ENCODE measurements around the gene CFAP77.
A peak's percentile ranks its signal among the peaks of the same experiment; 100 is the strongest.

CFAP77 gene

DNA sequence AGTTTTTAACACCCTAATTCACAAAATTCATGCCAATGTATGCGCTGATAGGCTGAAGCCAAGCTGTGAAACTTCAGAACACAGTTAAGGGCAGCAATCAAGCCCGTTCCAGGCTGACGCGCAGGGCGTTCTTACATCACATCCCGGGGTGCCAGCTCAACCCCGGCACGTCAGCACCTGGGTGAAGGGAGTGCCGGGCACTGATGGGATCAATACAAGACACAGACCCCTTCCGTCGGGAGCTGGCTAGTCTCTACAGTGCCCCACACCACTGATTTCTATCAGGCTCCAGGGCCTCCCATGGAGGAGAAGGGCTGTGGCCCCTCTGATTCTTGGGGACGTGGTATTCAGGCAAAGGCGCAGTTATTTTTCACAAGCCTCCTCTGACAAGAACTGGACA, 184.4 kb downstream of the CFAP77 start:
- Histone ChIP-seq H3K27me3 (ENCODE audit: insufficient read depth, low read length, poor library complexity) (peaks cover 25% of the 10 kb centered on the region), H3K36me3 (ENCODE audit: control insufficient read depth, insufficient read depth, low read length) (no peaks in the 10 kb centered on the region)
- no CpG with 5 or more reads among the region's 13 CpGs for WGBS (ENCODE audit: extremely low coverage, insufficient coverage, low lambda C conversion rate)

DNA sequence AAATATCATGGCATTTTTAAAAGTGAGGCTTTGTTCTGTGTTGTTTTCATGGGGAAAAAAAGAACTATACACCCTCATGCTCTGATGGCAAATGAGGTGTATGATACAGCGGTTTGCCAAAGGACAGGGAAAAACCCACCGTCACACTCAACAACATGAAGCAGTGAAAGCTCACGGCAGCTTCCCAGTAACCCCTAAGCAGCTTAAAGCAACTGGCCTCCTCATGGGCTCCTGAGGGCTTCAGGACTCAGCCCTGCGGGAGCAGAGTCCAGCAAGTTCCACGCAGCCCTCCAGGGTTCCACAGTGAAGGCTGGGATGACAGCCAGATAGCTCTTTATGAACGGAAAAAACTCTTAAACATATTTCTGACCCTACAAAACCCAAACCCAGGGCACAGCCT, 185.3 kb downstream of the CFAP77 start:
- Histone ChIP-seq H3K27me3 (ENCODE audit: insufficient read depth, low read length, poor library complexity) (peaks cover 17% of the 10 kb centered on the region), H3K36me3 (ENCODE audit: control insufficient read depth, insufficient read depth, low read length) (no peaks in the 10 kb centered on the region), H2BK120ac (ENCODE audit: low read depth, low read length) (no peak overlapping the region), H3K18ac (ENCODE audit: low read length) (no peak overlapping the region), H2BK15ac (replicated peaks; ENCODE audit: low read depth) (no peak overlapping the region), H4K5ac (ENCODE audit: low read length) (no peak overlapping the region), H4K8ac (ENCODE audit: low read depth, low read length) (no peak overlapping the region), H3K79me2 (ENCODE audit: control insufficient read depth, insufficient read depth, low read length) (no peaks in the 10 kb centered on the region), H3K27ac (ENCODE audit: low read depth, low read length) (no peak overlapping the region), H2BK5ac (ENCODE audit: low read length) (no peak overlapping the region), H3K23ac (ENCODE audit: low read length) (no peak overlapping the region), H3K79me1 (ENCODE audit: low read length) (no peaks in the 10 kb centered on the region), H2AK5ac (ENCODE audit: low read length) (no peak overlapping the region), H3K4me2 (ENCODE audit: low read length) (no peak overlapping the region), H3K4me3 (ENCODE audit: low read length) (no peak overlapping the region), H3K56ac (ENCODE audit: low read length) (peak overlapping the region; percentile 27), H3K9ac (ENCODE audit: low read length) (no peak overlapping the region), H3K4me1 (ENCODE audit: control insufficient read depth, low read depth, low read length) (peaks cover 13% of the 10 kb centered on the region), H3K4ac (ENCODE audit: low read depth, low read length) (no peak overlapping the region)
- no CpG with 5 or more reads among the region's 6 CpGs for WGBS (ENCODE audit: extremely low coverage, insufficient coverage, low lambda C conversion rate)
- DNase-seq, result no peak

More for the DNA sequence above, 184.4 kb downstream of the CFAP77 start:
- H3K56ac ChIP-seq (ENCODE audit: low read length), result no peak overlapping the region
- no peak overlapping the region for H2BK15ac ChIP-seq (replicated peaks; ENCODE audit: low read depth)
- H3K23ac ChIP-seq (ENCODE audit: low read length), result no peak overlapping the region
- H3K4me3 ChIP-seq (ENCODE audit: low read length), result no peak overlapping the region
- H4K5ac ChIP-seq (ENCODE audit: low read length), result no peak overlapping the region
- H2BK120ac ChIP-seq (ENCODE audit: low read depth, low read length), result no peak overlapping the region
- H2AK5ac ChIP-seq (ENCODE audit: low read length), result no peak overlapping the region
- H3K4ac ChIP-seq (ENCODE audit: low read depth, low read length), result no peak overlapping the region
- DNase-seq, result no peak
- H3K18ac ChIP-seq (ENCODE audit: low read length), result no peak overlapping the region
- H3K79me2 ChIP-seq (ENCODE audit: control insufficient read depth, insufficient read depth, low read length), result no peaks in the 10 kb centered on the region
- H2BK5ac ChIP-seq (ENCODE audit: low read length), result no peak overlapping the region
- H3K9ac ChIP-seq (ENCODE audit: low read length), result no peak overlapping the region
- peaks cover 13% of the 10 kb centered on the region for H3K4me1 ChIP-seq (ENCODE audit: control insufficient read depth, low read depth, low read length)
- H3K27ac ChIP-seq (ENCODE audit: low read depth, low read length), result no peak overlapping the region
- H3K79me1 ChIP-seq (ENCODE audit: low read length), result no peaks in the 10 kb centered on the region
- H4K8ac ChIP-seq (ENCODE audit: low read depth, low read length), result no peak overlapping the region
- no peak overlapping the region for H3K4me2 ChIP-seq (ENCODE audit: low read length)

DNA sequence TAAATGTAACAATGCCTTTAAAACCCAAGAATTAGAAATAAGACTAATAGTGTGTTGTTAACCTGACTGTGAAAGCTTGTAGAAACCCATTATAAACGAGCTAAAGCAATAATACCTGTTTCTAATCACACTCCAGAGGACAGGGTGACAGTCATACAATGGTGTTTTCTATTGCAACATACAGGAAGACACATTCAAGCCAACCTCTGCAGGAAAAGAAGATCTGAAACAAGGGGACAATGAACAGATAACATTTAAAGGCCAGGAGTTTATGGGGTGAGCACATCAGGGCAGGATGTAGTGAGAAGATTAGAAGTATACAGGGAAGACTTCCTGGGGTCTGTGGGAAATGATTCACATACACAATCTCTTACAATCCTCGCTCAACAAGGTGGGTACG, 186.2 kb downstream of the CFAP77 start:
- Histone ChIP-seq H3K23ac (ENCODE audit: low read length) (no peak overlapping the region), H4K8ac (ENCODE audit: low read depth, low read length) (no peak overlapping the region), H3K4me2 (ENCODE audit: low read length) (no peak overlapping the region), H3K9ac (ENCODE audit: low read length) (no peak overlapping the region), H3K79me1 (ENCODE audit: low read length) (no peaks in the 10 kb centered on the region), H3K27ac (ENCODE audit: low read depth, low read length) (no peak overlapping the region), H2BK5ac (ENCODE audit: low read length) (no peak overlapping the region), H3K36me3 (ENCODE audit: control insufficient read depth, insufficient read depth, low read length) (peaks cover 2% of the 10 kb centered on the region), H3K4me1 (ENCODE audit: control insufficient read depth, low read depth, low read length) (peaks cover 10% of the 10 kb centered on the region), H3K18ac (ENCODE audit: low read length) (no peak overlapping the region), H3K4me3 (ENCODE audit: low read length) (no peak overlapping the region), H2BK15ac (replicated peaks; ENCODE audit: low read depth) (no peak overlapping the region), H4K5ac (ENCODE audit: low read length) (no peak overlapping the region), H2AK5ac (ENCODE audit: low read length) (no peak overlapping the region), H3K4ac (ENCODE audit: low read depth, low read length) (no peak overlapping the region), H2BK120ac (ENCODE audit: low read depth, low read length) (no peak overlapping the region), H3K27me3 (ENCODE audit: insufficient read depth, low read length, poor library complexity) (peaks cover 9% of the 10 kb centered on the region), H3K56ac (ENCODE audit: low read length) (no peak overlapping the region), H3K79me2 (ENCODE audit: control insufficient read depth, insufficient read depth, low read length) (no peaks in the 10 kb centered on the region)
- no CpG with 5 or more reads among the region's 3 CpGs for WGBS (ENCODE audit: extremely low coverage, insufficient coverage, low lambda C conversion rate)
- no peak for DNase-seq

- Histone ChIP-seq H4K5ac (ENCODE audit: low read length) (no peak overlapping the region), H3K4me2 (ENCODE audit: low read length) (no peak overlapping the region), H3K23ac (ENCODE audit: low read length) (no peak overlapping the region), H3K4me3 (ENCODE audit: low read length) (no peak overlapping the region), H2BK15ac (replicated peaks; ENCODE audit: low read depth) (no peak overlapping the region), H3K36me3 (ENCODE audit: control insufficient read depth, insufficient read depth, low read length) (peaks cover 2% of the 10 kb centered on the region), H4K8ac (ENCODE audit: low read depth, low read length) (no peak overlapping the region), H3K79me1 (ENCODE audit: low read length) (no peaks in the 10 kb centered on the region), H2BK120ac (ENCODE audit: low read depth, low read length) (no peak overlapping the region), H3K56ac (ENCODE audit: low read length) (no peak overlapping the region), H3K27ac (ENCODE audit: low read depth, low read length) (no peak overlapping the region), H3K4ac (ENCODE audit: low read depth, low read length) (no peak overlapping the region), H2BK5ac (ENCODE audit: low read length) (no peak overlapping the region), H2AK5ac (ENCODE audit: low read length) (no peak overlapping the region), H3K4me1 (ENCODE audit: control insufficient read depth, low read depth, low read length) (peaks cover 3% of the 10 kb centered on the region), H3K27me3 (ENCODE audit: insufficient read depth, low read length, poor library complexity) (peaks cover under 1% of the 10 kb centered on the region), H3K9ac (ENCODE audit: low read length) (no peak overlapping the region), H3K18ac (ENCODE audit: low read length) (no peak overlapping the region), H3K79me2 (ENCODE audit: control insufficient read depth, insufficient read depth, low read length) (no peaks in the 10 kb centered on the region)
- no CpG with 5 or more reads among the region's 16 CpGs for WGBS (ENCODE audit: extremely low coverage, insufficient coverage, low lambda C conversion rate)
- no peak for DNase-seq
Measured at GRCh38 chr9:132597073-132597775, 187.2 kb downstream of the CFAP77 start.

DNA sequence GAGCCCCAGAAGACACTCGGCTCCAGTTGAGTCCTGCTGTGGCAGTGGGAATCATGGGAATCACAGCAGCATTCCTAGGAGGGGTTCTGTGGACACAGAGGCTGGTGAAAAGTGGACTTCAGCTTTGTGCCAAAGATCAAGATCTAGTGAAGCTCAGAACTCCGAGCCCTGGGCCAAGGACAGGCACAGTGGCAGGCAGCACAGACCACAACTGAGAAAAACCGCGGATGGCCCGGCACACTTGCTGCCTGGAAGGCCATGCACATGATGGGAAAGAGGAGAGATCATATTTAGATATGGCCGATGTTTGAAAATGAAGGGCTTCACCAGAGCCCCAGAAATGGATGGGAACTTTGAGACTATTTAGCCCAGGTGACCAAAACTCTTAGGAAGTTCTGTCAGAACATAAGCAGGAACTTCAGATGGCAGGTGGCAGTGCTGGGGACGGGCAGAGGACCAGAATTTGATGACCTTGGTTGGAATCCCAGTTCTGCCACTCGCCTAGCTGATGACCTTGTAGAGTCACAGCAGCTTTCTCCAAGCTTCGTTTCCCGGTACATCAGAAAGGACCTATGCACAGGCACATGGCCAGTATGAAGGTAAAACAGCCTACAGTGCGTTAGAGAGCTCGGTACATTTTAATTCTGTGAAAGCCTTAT, 190.4 kb downstream of the CFAP77 start:
- H3K4me3 ChIP-seq (ENCODE audit: low read length), result no peak overlapping the region
- H3K79me2 ChIP-seq (ENCODE audit: control insufficient read depth, insufficient read depth, low read length), result no peaks in the 10 kb centered on the region
- H3K79me1 ChIP-seq (ENCODE audit: low read length), result no peaks in the 10 kb centered on the region
- H3K18ac ChIP-seq (ENCODE audit: low read length), result no peak overlapping the region
- no peak overlapping the region for H3K4ac ChIP-seq (ENCODE audit: low read depth, low read length)
- no peak overlapping the region for H2BK15ac ChIP-seq (replicated peaks; ENCODE audit: low read depth)
- peaks cover 2% of the 10 kb centered on the region for H3K36me3 ChIP-seq (ENCODE audit: control insufficient read depth, insufficient read depth, low read length)
- no peak overlapping the region for H2AK5ac ChIP-seq (ENCODE audit: low read length)
- no peak overlapping the region for H3K56ac ChIP-seq (ENCODE audit: low read length)
- no peak overlapping the region for H2BK120ac ChIP-seq (ENCODE audit: low read depth, low read length)
- H4K8ac ChIP-seq (ENCODE audit: low read depth, low read length), result no peak overlapping the region
- no peak overlapping the region for H3K23ac ChIP-seq (ENCODE audit: low read length)
- H3K27me3 ChIP-seq (ENCODE audit: insufficient read depth, low read length, poor library complexity), result no peaks in the 10 kb centered on the region
- no peak overlapping the region for H3K27ac ChIP-seq (ENCODE audit: low read depth, low read length)
- no peaks in the 10 kb centered on the region for H3K4me1 ChIP-seq (ENCODE audit: control insufficient read depth, low read depth, low read length)
- DNase-seq, result no peak
- no CpG with 5 or more reads among the region's 12 CpGs for WGBS (ENCODE audit: extremely low coverage, insufficient coverage, low lambda C conversion rate)
- H4K5ac ChIP-seq (ENCODE audit: low read length), result no peak overlapping the region
- no peak overlapping the region for H3K4me2 ChIP-seq (ENCODE audit: low read length)
- H2BK5ac ChIP-seq (ENCODE audit: low read length), result no peak overlapping the region
- no peak overlapping the region for H3K9ac ChIP-seq (ENCODE audit: low read length)
